GM18498 (cell line): ENCODE results near the gene ATG3.
"Not testable (repeated sequence)": the region's sequence is repeated elsewhere in the genome, so short reads cannot be mapped to it uniquely, and the experiment has no call there.

ENCODE experiments used
- ATAC-seq: cut with Tn5 transposase; IDR thresholded peaks from one replicate; pipeline ENCODE4 v1.9.1; 2021; ENCODE audit warnings: mild to moderate bottlenecking, moderate library complexity; ENCODE audit not compliant: unreplicated experiment

The ATG3 gene

GRCh38 chr3:112503304-112503972 lies 58.3 kb downstream of the ATG3 start:
- no peak for ATAC-seq

GRCh38 chr3:112500621-112501020 lies 61.1 kb downstream of the ATG3 start:
- no peak for ATAC-seq

- ATAC-seq, result peak; percentile 65
These were observed 62.6 kb downstream of the ATG3 start, which contains the start of gene BTLA for GRCh38 chr3:112498914-112499711. Gene BTLA (minus strand): TSS chr3:112499472. CDS start chr3:112499358, 114 bp downstream.

DNA sequence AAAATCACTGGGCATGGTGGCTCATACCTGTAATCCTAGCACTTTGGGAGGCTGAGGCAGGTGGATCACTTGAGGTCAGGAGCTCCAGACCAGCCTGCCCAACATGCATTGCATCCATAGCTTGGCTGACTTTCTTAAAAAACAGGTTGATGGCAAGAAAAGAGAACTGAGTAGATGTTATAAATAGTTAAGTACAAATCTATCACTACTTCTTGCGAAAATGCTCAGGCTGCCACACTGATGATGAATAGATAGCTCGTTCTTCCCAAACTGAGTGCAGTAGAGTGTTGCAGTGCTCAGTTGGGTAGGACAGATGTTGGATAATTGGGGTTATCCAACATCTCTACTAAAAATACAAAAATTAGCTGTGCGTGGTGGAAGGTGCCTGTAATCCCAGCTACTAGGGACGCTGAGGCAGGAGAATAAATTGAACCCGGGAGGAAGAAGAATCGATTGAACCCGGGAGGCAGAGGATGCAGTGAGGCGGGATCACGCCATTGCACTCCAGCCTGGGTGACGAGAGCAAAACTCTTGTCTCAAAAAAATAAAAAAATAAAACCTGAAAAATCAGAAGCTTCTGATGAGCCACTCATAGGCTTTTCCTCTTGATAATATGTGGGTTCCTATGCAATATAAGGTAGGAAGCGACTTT lies 63.7 kb downstream of the ATG3 start:
- ATAC-seq, result no peak

DNA sequence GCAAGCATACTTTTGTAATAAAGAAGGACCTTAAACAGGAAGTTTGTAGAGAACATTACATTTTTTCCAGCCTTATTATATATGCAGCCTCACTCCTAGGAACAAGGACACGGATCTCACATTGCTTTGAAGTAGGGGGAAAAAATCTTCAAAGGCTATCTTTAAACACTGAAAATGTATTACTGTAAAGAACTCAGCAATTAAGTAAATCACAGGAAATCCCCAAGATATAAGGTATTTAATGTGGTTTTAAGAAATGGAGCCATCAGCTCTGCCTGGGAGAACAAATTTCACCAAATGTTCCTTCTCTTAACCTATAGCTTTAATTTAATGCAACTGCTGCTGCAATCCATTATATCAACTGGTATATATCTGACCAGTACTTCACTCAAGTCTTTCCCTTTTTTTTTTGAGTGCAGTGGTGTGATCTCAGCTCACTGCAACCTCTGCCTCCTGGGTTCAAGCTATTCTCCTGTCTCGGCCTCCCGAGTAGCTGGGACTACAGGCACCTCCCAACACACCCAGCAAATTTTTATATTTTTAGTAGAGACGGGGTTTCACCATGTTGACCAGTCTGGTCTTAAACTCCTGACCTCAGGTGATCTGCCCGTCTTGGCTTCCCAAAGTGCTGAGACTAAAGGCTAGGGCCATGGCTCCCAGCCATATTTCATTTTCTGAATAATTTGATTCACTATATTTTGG lies 65.2 kb downstream of the ATG3 start:
- no peak for ATAC-seq

DNA sequence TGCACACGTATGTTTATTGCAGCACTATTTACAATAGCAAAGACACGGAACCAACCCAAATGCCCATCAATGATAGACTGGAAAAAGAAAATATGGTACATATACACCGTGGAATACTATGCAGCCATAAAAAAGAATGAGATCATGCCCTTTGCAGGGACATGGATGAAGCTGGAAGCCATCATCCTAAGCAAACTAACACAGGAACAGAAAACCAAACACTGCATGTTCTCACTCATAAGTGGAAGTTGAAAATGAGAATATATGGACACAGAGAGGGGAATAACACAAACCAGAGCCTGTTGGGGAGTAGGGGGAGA lies 67.4 kb downstream of the ATG3 start:
- ATAC-seq, result not testable (repeated sequence)

DNA sequence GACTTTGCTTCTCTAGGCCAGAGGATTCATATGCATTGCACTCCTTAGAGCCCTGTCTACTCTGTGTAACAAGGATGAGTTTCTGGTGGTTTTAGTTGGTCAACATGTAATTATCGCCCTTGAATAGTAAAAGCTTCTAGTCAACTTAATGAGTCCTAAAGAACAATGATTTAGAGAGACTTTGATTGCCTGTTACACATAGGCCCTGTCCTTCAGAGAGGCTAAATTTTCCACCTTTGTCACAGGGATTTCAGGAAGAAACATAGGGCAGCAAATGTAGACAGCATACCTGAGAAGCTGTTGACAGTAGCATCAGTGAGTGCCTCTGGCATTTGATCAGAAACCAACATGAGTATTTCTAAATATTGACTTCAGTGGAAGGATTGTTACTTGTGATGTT lies 69.6 kb downstream of the ATG3 start:
- ATAC-seq, result no peak

- no peak for ATAC-seq
These were observed 70.4 kb downstream of the ATG3 start for GRCh38 chr3:112491373-112491772.

- peak; percentile 64 for ATAC-seq
These were observed 71.9 kb downstream of the ATG3 start for GRCh38 chr3:112489674-112490479.

GRCh38 chr3:112486811-112487505 lies 74.8 kb downstream of the ATG3 start:
- ATAC-seq, result no peak

DNA sequence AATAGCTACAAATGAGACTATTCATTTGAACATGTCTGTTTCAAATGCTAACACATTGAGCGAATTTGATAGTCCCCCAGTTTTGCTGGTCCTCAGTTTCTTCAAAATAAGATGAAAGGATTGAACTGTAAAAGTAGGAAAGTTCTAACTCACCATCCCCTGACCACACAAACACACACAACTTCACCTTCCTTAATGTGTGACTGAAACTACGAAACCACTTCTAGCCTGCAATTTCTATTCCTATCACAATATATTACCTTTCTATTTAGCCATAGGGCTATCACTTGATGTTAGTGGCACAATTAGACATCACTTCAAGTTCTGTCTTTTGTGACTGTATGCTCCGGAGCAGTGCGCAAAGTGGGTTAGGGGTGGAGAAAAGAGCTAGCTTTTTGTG lies 77.4 kb downstream of the ATG3 start:
- no peak for ATAC-seq

DNA sequence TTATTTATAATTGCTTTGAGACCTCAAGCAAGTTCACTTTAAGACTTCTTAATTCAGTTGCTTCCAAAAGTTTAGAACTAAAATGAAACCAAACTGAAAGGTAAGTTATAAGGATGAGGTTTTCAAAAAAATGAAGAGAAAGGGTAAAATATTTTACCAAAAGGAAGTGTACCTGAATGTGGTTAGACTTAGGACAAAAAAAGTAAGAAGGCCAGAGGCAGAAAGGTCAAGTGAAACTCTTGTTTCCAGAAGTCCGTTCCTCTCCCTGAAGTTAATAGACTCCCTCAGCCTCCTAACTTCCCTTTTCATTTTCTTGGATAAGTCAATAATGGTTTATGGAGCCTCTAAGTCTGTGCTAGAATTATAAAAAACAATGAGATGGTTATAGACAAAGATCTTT lies 79.1 kb downstream of the ATG3 start:
- no peak for ATAC-seq
